Measurements from ENCODE around the gene XPO4.

Gene XPO4

DNA sequence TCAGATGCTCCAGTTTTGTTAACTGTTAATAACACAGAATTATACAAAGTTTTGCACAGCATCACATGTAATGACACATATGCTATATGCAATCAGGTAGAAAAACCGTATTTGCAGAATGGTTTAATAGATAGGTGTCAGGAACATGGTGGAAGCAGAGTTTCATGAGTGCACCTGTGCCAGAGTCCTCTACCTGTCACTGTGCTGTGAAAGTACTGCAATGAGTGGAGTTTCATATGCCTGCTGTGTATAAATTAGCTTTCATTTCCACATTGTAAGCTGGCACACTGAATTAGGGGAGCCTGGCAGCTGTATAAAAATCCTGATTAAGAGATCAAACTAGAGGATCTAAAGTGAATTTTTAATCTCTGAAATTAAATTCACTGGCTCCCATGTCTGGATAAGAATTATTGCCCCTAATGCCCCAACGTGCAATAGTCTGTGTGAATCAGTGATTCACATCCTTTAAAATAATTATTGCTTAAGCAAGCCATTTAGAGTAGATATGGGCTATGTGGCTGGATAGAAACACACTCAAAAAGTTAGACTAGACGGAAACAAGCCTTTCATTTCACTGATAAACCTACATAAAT lies 120.3 kb downstream of the XPO4 start:
- DNase-seq (ENCODE audit: low spot score): no peak
- TF ChIP-seq, protein P1, sequence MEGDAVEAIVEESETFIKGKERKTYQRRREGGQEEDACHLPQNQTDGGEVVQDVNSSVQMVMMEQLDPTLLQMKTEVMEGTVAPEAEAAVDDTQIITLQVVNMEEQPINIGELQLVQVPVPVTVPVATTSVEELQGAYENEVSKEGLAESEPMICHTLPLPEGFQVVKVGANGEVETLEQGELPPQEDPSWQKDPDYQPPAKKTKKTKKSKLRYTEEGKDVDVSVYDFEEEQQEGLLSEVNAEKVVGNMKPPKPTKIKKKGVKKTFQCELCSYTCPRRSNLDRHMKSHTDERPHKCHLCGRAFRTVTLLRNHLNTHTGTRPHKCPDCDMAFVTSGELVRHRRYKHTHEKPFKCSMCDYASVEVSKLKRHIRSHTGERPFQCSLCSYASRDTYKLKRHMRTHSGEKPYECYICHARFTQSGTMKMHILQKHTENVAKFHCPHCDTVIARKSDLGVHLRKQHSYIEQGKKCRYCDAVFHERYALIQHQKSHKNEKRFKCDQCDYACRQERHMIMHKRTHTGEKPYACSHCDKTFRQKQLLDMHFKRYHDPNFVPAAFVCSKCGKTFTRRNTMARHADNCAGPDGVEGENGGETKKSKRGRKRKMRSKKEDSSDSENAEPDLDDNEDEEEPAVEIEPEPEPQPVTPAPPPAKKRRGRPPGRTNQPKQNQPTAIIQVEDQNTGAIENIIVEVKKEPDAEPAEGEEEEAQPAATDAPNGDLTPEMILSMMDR (IDR thresholded peaks at IDR 0.05; ENCODE audit: borderline replicate concordance, control extremely low read depth, extremely low read depth, insufficient read depth, missing control alignments): no peak
- in situ Hi-C loops (cut with MboI; ENCODE audit: low sequenced_read_pairs, unreplicated experiment): no loop called here

DNA sequence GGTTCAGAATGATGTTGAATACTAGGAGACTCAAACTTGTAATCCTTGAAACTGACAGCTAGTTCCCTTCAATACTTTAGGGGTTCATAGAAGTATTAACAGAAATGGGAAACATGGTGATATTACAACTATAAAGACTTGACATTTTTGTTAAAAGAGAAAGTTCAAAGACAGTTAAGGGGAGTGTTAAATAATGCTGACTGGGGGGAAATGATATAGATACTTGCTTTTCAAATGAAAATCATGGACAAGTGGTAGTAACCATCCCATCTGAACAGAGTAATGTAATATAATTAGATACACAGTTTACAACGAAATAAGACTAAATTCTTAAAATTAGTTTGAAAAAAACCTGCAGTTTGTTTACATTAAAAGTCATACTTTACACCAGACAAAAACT lies 122.2 kb downstream of the XPO4 start:
- TF ChIP-seq, protein P1 (IDR thresholded peaks at IDR 0.05; ENCODE audit: borderline replicate concordance, control extremely low read depth, extremely low read depth, insufficient read depth, missing control alignments): no peak
- in situ Hi-C loops (cut with MboI; ENCODE audit: low sequenced_read_pairs, unreplicated experiment): no loop called here
- DNase-seq (ENCODE audit: low spot score): no peak

DNA sequence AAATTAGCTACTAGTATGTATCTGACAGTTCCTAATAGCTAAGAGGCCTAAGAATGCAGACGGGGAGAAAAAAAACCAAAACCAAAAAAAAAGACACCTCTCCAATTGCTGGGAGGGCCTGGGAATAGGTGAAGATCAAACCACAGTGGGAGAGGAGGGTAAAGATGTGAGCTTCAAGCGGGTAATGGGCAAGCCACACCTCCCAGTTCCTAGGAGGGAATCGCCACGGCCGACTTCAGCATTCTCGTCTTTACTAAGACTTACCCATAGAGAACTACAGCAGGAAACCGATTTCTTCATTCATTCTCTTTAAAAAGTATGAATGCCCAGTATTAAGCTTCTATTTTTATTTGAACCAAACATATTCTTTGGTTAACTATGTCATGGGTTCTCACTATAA lies 123.1 kb downstream of the XPO4 start:
- no peak for DNase-seq (ENCODE audit: low spot score)
- in situ Hi-C loops (cut with MboI; ENCODE audit: low sequenced_read_pairs, unreplicated experiment): no loop called here
- TF ChIP-seq, protein P1 (IDR thresholded peaks at IDR 0.05; ENCODE audit: borderline replicate concordance, control extremely low read depth, extremely low read depth, insufficient read depth, missing control alignments): no peak

DNA sequence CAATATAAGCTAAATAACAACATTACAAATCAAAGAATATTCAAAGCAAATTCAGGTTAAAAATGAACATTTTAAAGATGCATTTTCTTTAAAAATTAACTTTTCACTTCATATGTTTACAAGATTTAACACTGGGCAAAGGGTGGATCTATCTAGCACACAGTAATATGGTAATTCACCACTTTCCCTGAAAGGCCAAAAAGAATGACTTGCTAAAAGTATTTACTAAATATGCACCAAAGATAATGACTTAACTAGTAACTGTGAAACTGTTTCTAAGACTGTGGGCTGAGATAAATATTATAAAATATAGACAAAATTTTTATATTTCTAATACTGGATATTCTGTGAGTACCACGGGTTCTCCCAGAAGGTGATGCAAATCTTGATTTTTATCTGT lies 124.2 kb downstream of the XPO4 start:
- DNase-seq (ENCODE audit: low spot score): no peak
- TF ChIP-seq, protein P1 (IDR thresholded peaks at IDR 0.05; ENCODE audit: borderline replicate concordance, control extremely low read depth, extremely low read depth, insufficient read depth, missing control alignments): no peak
- in situ Hi-C loops (cut with MboI; ENCODE audit: low sequenced_read_pairs, unreplicated experiment): no loop called here

DNA sequence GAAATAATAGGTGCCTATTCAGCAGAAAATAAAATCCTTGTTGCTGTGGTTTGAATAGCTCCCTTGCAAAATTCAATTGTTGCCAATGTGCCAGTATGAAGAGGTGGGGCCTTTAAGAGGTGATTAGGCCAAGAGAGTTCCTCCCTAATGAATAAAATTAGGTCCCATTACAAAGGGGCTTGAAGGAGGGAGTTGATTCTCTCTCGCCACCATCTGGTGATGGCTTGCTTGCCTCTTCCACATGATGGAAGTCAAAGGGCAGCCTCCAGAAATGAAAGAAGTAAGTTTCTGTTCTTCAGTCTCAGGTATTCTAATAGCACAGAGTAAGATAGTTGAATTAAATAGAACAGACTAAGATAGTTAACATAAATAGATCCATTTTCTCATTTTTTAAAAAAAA lies 125.8 kb downstream of the XPO4 start:
- TF ChIP-seq, protein P1 (IDR thresholded peaks at IDR 0.05; ENCODE audit: borderline replicate concordance, control extremely low read depth, extremely low read depth, insufficient read depth, missing control alignments): no peak
- in situ Hi-C loops (cut with MboI; ENCODE audit: low sequenced_read_pairs, unreplicated experiment): no loop called here
- DNase-seq (ENCODE audit: low spot score): no peak

DNA sequence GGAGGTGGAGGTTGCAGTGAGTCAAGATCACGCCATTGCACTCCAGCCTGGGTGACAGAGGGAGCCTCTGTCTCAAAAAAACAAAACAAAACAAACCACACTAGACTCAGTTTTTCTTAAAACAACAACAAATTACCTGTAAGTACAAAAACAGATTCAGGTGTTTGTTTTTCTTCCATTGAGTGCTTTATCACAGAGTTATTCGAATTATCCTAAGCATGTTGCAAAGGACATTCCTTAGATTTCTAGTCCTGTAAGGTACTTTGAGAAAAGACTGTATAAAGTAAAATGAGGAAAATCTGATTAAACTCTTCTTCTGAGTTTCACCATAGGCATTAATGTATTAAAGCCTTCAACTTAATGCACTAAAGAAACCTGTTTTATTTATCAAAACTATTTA lies 126.6 kb downstream of the XPO4 start:
- no peak for DNase-seq (ENCODE audit: low spot score)
- in situ Hi-C loops (cut with MboI; ENCODE audit: low sequenced_read_pairs, unreplicated experiment): no loop called here
- TF ChIP-seq, protein P1 (IDR thresholded peaks at IDR 0.05; ENCODE audit: borderline replicate concordance, control extremely low read depth, extremely low read depth, insufficient read depth, missing control alignments): no peak
